HG02588 (cell line): Measurements from ENCODE around the gene DIP2C.
"Not testable (repeated sequence)": the region's sequence is repeated elsewhere in the genome, so short reads cannot be mapped to it uniquely, and the experiment has no call there.

Experiments
- ATAC-seq: cut with Tn5 transposase; IDR thresholded peaks from one replicate; pipeline ENCODE4 v1.9.1; 2021; ENCODE audit warnings: mild to moderate bottlenecking, moderate library complexity; ENCODE audit not compliant: unreplicated experiment

DIP2C gene

DNA sequence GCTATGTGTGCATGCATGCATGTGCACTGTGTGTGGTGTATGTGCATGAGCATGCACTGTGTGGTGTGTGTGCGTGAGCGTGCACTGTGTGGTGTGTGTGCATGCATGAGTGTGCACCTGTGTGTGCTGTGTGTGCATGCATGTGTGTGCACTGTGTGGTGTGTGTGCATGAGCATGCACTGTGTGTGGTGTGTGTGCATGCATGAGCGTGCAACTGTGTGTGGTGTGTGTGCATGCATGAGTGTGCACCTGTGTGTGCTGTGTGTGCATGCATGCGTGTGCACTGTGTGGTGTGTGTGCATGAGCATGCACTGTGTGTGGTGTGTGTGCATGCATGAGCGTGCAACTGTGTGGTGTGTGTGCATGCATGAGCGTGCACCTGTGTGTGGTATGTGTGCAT is 10.7 kb upstream of the DIP2C start:
- not testable (repeated sequence) for ATAC-seq

DNA sequence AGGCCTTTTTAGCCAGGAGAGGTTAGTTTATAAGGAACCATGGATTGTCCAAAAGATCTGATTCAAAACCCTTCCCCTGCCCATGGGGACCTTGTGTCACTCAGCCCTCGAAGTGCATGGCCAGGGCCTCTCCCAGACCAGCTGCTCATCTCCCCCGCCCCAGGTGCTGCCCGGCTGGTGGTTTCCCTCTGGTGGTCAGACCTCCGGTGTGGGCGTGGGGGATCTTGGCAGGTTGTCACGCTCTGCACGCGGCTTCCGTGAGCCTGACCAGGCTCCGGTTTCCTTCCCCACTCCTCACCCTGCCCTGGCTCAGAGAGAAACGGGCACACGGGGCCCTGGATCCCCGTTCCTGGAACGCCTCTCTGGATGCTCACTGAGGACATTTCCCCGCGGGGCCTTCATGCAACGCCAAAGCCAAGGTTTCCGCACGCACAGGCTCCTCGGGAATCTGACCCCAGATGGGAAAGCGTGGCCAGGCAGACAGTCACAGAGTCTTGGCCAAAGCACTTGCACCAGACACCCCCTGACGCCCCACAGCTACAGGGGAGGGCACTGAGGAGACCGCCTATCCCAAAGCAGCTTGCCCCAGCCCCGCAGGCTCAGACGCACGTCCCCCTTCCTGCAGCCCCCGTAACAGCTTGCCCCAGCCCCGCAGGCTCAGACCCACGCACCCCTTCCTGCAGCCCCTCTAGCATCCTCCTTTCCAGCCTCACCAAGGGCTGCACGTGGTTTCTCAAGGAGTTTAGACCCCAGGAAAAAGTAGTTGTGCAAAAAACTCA is 7.8 kb upstream of the DIP2C start:
- no peak for ATAC-seq

DNA sequence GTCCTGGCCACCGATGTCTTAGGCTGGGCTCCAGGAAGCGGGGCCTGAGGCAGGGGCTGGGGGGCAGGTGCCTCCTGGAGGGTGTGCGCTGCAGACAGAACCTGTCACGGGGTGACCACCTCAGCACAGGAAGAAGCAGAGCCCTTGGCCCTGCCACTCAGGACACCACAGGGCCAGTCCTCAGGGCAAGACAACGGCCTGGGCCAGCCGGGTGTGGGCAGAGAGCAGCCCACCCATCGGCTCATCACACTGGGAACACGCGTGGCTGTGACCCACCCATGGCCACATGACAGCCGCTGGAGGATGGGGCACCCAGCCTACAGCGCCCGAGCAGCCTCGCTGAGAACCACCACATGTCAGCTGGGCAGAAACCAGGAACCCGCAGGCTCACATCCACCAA is 5.9 kb upstream of the DIP2C start:
- no peak for ATAC-seq

DNA sequence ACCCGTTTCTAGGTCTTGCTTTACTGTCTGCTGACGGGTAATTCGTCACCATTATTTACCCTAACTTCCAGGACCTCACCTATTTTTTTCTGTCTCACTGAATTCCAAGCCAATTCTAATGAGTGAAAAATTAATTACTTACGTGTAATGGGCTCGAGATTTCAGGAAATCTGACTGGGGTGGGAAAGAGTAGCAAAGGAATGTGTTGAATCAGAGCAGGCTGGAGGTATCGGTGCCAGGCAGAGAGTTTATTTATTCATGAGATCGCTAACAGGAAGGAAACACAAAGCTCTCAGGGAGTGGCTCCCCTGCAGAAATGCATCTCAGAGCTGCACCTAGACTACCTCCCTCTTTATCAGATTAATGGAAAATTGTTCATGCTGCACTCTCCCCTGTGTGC is 4.0 kb upstream of the DIP2C start:
- no peak for ATAC-seq

DNA sequence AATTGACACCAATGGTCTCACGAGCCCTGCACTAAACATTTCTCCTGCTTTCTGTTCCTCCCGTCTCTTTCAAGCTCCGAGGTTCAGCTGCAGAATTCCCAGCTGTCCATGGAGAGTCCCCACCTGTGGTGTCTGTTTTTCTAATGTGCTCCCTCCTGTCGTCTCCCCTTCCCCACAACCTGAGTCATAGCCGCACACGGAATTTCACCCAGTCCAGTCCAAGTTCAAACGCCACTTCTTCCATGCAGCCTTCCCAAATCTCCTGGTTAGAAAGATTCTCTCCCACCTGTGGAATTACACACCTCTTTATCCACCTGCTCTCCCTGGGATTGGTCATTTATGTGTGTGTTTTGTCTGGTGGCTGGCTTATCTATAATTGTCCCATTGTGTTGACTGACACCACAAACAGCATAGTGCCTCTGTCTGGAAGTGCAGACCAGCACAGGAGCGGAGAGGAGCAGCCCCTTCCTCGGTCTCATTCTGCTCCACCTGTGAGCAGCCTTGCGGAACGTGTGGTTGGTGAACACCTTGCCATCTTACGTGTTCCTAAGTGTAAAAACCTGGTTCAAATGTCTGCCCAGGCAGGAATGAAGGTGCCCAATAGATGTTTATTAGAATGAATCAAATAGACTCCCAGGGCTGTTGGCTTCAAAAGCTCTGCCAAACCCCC is 3.3 kb upstream of the DIP2C start:
- ATAC-seq: no peak

DNA sequence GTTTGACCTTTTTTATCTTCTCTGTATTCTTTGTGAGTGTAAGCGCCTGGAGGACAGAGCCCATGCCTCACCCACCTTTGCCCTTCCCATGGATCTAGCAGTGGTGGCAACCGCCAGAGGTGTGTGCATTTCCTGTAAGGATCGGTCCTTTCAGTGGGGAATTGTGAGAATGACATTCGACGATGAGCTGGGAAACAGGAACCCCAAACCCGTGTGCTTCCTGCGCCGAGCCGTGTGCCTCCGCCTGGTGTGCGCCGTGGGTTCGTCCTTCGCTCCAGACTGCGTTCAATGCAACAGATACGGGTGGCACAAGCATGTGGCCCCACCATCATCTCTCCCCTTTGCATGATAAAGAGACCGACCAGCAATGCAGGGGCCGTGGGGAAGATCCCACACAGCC is 1.7 kb upstream of the DIP2C start:
- no peak for ATAC-seq

DNA sequence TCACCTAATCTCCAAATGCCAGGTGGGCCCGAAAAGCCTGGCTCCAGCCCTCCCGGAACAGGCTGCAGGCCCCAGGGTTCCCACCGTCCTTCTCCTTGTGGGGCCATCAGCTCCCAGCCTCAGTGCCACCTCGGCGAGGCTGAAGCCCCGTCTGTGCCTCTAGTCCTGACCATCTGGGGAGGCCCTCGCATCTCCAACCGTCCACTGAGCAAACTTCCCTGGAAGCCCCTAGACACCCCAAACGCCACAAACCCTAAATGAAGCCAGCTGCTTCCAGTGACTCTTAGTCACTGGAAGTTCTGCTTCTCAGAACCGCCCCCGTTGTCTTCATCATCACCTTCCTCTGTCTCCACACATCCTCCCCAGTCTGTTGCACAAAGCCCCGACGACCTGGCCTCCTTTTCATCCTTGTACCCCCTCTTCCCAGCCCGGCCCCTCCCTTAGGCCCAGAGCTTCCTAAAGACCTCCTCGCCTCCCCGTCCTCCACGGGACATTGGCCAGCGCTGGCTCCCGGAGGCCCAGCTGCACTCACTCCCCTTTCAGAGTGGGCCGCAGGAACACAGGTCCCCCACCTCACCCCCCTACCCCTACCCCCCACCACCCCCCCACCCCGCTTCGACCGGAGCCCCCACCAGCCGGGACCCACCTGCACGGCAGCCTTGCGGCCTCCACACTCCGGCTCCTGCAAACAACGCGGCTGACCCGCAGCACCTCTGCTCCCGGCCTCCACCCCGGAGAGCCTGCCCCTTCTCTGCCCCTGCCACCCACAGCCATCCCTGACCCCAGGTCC is 1.1 kb upstream of the DIP2C start:
- no peak for ATAC-seq

DNA sequence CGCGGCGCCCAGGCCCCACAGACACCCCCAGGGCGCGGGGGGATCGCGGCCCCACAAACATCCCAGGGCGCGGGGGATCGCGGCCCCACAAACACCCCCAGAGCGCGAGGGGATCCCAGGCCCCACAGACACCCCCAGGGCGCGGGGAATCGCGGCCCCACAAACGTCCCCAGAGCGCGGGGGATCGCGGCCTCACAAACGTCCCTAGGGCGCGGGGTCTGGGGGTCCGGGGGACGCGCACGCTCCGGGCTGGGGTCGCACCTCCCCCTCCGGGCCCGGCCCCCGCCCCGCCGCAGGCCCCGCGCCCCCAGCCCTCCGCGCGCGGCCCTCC is 382 bp downstream of the DIP2C start:
- no peak for ATAC-seq

DNA sequence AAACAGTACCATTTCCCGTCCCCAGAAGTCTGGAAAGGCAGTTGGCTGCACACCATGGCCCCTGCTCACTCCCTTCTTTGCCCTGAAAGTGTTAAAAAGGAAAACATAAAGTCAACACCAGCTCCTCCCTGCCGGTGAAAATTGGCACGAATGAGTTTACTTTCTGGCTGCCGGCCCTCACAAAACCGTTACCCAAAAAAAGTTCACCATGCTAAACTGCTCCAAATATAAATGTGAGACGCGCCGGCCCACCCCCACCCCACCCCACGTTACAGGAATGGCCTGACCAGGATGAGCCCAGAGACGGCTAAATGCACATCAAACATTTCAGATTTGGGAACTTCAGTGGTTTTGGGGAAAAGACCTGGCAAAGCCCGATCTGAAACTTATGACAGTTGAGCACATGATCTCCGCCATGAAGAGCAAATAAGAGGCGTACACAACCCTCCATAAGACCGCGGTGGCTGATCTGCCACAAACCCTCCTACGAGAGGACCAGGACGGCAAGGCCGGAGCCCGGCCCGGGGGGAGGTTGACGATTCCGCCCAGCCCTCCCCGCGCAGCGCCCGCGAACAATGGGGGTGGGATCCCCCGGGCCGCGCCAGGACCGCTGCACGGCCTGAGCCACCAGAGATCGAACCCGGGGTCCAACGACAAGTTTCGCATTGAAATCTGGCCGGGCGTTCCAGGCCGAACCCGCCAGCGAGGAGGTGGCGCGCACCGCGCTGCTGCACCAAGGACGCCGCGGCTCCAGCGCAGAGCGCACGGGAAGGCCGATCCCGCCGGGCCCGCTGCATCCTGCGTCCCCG is 952 bp downstream of the DIP2C start:
- no peak for ATAC-seq

DNA sequence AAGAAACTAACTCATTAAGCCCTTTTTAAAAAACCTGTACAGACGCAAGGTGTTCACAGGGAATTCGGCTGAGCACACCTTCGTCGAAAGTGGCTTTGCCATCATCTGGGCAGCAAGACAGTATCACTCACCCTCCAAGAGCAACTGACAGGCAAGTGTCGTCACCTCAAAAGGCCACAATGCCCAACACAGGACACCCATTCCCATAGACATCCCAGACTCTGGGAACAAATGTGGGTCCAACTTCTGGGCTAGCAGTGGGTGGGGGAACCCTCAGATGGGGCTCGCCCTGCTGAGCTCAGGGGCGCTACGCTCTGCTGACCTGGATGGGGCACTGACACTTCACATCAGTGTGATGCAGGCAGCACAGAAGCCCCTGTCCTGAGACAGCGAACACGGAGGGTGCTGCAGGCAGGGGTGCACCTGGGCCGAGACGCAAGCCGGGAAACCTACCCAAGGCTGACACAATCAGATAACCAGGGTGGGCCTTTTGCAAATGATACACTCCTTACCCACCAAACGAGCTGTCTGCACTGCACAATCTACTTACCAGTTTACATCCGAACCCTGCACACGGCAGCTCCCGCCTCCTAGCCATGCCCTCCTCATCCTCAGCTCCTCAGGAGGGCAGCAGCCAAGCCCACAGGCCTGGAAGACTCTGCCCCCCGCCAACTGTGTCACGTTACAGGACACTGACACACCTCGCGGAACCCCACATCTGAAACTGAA is 1.7 kb downstream of the DIP2C start:
- ATAC-seq: no peak

DNA sequence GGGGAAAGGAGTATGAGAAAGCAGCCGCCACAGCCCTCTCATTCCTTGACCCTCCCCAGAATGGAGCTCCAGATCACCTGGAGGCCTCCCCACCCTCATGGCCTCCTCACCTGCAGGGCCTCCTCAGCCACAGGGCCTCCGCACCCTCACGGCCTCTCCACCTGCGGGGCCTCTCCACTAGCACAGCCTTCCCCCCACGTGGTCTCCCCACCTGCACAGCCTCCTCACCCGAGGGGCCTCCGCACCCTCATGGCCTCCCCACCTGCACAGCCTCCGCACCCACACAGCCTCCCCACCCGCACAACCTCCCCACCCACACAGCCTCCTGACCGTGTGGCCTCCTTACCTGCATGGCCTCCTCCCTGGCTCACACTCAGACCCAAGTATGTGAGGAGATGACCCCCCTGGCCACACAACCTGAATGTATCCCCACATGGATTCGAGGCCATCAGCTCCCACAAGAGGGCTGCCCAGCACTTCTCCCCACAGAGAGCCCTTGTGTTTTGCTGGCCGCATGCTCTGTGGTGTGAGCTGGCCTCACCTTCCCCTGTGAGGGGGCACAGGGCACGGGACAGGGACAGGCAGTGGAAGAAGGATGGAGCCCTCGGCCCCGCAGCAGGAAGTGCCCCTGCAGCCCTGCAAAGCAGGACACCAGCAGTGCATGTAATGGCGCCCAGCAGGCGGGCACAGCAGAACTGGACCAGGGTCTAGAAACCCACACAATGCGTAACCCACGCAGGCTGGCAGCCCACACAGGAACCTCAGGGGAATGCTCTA is 3.1 kb downstream of the DIP2C start:
- ATAC-seq: no peak

DNA sequence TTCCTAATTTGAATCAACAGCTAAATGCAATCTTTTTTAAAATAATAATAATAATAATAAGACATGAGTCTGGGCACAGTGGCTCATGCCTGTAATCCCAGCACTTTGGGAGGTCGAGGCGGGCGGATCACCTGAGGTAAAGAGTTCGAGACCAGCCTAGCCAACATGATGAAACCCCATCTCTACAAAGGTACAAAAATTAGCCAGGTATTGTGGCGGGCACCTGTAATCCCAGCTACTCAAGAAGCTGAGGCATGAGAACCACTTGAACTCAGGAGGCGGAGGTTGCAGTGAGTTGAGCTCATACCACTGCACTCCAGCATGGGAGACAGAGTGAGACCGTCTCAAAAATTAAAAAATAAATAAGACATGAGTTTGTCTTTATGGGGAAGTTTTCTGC is 3.9 kb downstream of the DIP2C start:
- no peak for ATAC-seq

DNA sequence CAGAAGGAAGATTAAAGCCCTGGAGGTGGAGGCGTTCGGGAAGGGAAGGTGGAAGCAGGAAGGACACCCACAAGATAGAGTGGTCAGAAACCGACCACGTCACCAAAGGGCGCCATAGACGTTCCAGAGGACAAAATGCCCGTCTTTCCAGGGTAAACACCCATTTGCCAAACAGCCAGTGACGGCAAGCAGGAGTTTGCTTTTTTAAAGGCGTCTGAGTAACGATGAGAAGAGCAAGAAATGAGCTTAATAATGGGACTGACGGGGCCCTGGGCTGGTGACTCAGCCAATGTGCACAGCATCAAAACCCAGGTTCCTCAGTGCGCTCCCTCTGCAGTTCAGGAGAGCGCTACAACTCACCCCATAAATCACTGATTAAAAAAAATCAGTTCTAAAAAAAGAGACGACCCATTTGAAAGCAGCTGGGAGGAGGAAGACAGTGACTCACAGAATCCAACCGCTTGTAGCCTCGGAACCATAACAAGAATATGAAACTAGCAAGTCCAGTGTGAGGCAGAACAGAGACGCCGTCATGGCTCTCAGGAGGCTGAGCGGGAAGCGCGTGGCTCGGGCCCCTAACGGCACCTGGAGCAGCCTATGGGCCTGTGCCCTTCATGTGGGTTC is 5.9 kb downstream of the DIP2C start:
- ATAC-seq: no peak

DNA sequence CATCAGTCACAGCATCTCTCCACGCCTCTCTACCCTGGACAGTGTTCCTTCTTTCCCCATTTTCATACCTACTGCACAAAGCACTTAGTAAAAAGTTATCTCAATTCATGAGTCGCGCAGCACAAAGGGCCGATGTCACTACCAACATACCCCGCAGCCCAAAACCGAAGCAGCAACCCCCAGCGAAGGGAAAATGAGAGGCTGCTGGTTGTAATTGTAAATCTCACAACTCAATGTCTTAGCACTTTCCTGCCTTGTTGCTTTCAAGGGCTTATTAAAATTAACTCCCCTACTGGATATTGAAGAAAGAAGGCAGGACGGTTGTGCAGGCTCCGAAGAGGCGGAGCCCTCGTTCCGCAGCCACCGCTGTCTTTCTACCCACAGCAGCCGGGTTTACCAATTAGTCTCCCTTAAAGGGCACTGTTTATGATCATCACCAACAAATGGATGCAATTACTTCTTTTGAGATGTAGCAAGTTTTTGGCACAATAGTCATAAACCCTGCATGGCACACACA is 6.5 kb downstream of the DIP2C start:
- ATAC-seq: no peak

DNA sequence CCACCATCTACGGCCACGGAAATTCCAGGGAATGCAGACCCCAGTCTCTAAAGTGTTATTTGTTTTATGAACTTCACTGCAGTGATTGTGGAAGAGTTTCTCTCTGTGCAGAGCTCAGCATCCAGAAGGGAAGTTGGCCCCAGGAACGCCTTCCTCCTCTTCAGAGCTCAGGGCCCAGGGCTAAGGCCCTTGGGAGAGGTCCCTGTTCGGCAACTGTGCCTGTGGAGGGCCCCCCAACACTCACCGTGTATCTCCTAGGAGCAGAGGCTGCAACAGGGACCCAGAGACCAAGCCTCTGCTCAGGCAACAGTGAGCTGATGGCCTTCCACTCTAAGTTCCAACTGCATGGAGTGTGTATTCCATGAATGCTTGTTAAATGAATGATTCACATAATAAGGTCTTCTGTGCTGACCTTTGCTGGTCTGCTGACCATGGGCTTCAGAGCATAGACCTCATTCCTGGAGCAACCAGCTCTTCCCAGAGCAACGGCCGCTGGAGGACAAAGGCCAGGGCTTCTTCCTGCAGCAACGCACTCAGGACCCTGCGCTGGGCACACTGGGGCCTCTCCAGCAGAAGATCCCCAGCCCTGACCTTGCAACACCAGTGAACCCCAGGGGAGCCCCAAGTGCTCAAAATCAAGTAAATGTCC is 7.7 kb downstream of the DIP2C start:
- ATAC-seq: no peak

DNA sequence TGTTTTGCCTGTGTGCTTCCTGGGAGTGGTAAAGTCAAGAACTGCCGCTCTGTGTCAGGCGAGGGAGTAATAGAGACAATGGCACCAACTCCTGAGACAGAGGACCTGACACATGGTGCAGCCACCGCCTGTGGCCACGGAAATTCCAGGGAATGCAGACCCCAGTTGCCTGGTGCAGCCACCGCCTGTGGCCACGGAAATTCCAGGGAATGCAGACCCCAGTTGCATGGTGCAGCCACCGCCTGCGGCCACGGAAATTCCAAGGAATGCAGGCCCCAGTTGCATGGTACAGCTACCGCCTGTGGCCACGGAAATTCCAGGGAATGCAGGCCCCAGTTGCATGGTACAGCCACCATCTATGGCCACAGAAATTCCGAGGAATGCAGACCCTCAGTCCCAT is 8.7 kb downstream of the DIP2C start:
- ATAC-seq: no peak

DNA sequence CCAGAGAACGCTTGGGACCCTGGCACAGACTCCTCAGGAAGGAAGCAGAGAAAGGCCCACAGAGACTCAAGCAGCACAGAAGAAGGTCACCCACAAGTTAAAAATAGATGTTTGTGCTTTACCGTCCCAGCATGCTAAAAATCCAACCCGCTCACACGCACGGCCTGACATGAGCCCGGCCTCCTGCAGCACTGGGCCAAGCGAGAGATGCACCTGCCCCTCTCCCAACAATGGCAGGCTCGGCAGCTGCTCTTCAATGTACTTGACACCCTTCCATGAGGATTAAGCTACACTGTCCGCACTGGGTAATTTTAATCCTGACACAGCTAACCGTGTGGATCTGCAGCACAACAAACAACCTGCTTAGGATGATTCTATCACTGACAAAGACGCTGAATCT is 9.3 kb downstream of the DIP2C start:
- no peak for ATAC-seq

DNA sequence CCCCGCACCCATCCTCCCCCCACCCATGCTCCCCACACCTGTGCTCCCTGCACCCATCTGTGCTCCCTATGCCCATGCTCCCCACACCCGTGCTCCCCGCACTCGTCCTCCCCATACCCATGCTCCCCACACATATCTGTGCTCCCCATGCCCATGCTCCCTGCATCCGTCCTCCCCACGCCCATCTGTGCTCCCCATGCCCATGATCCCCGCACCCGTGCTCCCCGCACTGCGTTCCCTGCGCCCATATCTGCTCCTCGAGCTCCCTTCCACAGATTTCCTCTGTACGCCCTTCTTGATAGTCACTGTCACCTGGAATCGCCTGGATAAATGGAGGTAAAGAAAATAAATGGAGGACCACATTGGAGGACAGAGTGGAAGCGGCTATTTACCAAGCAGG is 9.9 kb downstream of the DIP2C start:
- no peak for ATAC-seq

DNA sequence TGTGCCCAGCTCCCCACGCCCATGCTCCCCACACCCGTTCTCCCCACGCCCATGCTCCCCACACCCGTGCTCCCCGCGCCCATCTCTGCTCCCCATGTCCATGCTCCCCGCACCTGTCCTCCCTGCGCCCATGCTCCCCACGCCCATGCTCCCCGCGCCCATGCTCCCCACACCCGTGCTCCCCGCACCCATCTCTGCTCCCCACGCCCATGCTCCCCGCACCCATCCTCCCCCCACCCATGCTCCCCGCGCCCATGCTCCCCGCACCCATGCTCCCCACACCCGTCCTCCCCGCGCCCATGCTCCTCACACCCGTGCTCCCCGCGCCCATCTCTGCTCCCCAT is 10.8 kb downstream of the DIP2C start:
- ATAC-seq: not testable (repeated sequence)
